Left colon (tissue), 2 donors: ENCODE data around the gene CADPS. TPM values are rescaled to one million over a fixed set of nuclear protein-coding genes. Genes with fewer than 3 reads are reported as not detected.
A peak's percentile ranks its signal among the peaks of the same experiment; 100 is the strongest.

Source experiments
- ATAC-seq: fragments of 200-7000 bp; cut with Tn5 transposase; one replicate; pipeline ENCODE4 v1.9.1; 2020; ENCODE audit warnings: mild to moderate bottlenecking, moderate library complexity
- DNase-seq, 2 donors: peaks; one replicate each; pipeline ENCODE4 v3.0.0-alpha.2; 2020
- intact Hi-C, 2 donors: fragments of 100-400 bp; cut with DNase I in 1 of 2; cut with micrococcal nuclease in 1 of 2; formaldehyde crosslinking; loops; one replicate each; pipeline versions ENCODE4 v1.11.2 to v1.14.0; 2022; cut with DNase I, micrococcal nuclease
- long read RNA-seq: library from polyadenylated mRNA; unstranded; transcript quantifications from one replicate; pipeline ENCODE4 v2.0.0, GENCODE V29; 2021
- total RNA-seq, 2 donors: library from RNA; stranded (reverse); fragmentation: NEBNext Ultra II Directional; extraction: Animal tissue kit (Norgen Biotek cat#: 25700); gene quantifications; one replicate each; pipeline ENCODE4 v1.2.1, GENCODE V29; 2021
- donor health status: DM: no; HTN: no; CAD: no.
- donor health status: DM: yes; HTN: yes; CAD: no.

CADPS gene
- 1 to 10 TPM; 3.7 to 4.4 TPM for total RNA-seq
- long read RNA-seq, partial matches to known transcripts, result 0 of 1 reads
- long read RNA-seq, other reads (novel, unspliced or antisense), result 1 of 1 reads

- intact Hi-C loops, result no loop called here
- DNase-seq (peak in 1 of 2 donors; percentile 21), ATAC-seq (no peak)
Measured at GRCh38 chr3:62874711-62875557, at the start of gene CADPS. TSS of gene CADPS (minus strand) at chr3:62875416. CDS start at chr3:62875029, 387 bp downstream.

GRCh38 chr3:62923066-62923465, 47.9 kb upstream of the CADPS start:
- DNase-seq, result peak; percentile 19 to 47
- intact Hi-C loops, result no loop called here
- peak; percentile 94 for ATAC-seq

DNA sequence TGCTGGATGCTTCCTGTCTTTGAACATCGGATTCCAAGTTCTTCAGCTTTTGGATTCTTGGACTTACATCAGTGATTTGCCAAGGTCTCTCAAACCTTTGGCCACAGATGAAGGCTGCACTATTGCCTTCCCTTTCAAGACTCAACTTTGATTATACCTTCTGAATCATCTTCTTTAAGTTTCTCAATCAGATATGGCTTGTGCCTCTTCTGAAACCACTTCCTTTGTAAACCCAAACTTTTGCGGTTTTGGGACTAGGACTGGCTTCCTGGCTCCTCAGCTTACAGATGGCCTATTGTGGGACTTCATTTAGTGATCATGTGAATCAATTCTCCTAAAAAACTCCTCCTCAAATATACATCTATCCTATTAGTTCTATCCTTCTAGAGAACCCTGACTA, 47.1 kb upstream of the CADPS start:
- intact Hi-C loops, result no loop called here
- ATAC-seq (no peak), DNase-seq (no peak)

- intact Hi-C loops, result no loop called here
- DNase-seq (no peak), ATAC-seq (no peak)
Measured at GRCh38 chr3:62920466-62920784, 45.2 kb upstream of the CADPS start.

DNA sequence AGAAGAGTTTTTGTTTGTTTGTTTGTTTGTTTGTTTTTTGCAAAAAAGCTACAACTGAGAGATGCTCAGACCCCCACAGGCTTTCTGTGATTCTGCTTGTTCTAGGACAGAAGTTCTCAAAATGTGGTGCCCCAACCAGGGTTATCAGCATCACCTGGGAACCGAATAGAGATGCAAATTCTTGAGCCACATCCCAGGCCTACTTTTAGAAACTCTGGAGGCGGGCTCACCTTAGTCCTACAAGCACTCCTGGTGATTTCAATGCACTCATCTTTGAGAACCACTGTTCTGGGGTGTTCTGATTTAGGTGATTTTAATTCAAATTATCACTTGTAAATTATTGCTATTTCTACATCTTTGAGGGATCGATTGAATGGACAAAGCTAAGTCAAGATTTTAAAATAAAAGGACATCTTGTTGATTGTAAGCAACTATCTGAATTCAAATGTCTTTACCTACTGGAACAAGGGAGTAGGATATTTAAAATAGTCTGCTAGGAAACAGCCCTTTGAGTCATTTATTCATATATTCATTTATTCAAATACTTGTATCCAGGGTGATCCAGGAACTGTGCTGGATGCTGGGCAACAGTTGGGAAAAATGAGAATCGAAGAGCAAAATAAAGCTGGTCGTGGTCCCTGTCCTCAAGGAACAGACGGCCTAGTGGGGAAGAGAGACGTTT, 44.7 kb upstream of the CADPS start:
- DNase-seq (no peak), ATAC-seq (no peak)
- intact Hi-C loops, result no loop called here

GRCh38 chr3:62918777-62919176, 43.6 kb upstream of the CADPS start:
- intact Hi-C loops, result no loop called here
- DNase-seq (no peak), ATAC-seq (peak; percentile 58)

DNA sequence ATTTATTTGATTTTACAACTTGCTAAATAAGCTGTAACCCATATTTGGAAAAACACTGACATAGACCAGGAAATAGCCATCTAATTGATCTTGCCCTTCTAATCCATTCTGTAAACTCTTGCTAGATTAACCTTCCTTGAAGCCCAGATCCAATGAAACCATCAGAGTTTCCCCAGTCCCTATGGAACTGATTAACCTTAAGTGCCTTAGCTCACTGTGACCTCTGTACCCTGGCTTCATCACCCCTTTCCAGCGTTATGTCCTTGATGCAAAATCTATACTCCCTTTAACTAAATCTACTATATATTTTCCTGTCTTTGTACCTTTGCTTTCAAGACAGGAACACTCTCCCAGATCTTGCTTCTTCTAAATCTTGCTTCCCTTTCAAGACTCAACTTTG, 42.9 kb upstream of the CADPS start:
- DNase-seq (no peak), ATAC-seq (peak; percentile 71)
- intact Hi-C loops, result no loop called here

DNA sequence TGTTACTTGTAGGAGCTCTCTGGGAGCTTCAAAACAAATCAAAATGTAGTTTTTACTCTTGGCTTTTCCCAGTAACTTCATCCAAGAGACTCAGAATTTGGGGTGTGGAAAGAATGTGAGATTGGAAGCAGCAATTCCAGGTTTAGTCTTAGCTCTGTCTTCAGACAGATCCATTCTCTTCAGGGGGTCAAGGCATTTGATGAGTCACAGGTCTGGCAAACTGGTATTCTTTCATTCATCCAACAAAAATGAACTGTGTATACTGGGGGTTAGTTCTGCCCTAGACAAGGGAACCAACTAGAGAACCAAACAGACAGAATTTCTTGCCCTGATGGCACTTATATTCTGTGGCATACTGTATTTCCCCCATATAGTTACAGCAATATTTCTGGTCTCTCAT, 36.3 kb upstream of the CADPS start:
- DNase-seq, result no peak
- ATAC-seq, result no peak
- intact Hi-C loops, result no loop called here

DNA sequence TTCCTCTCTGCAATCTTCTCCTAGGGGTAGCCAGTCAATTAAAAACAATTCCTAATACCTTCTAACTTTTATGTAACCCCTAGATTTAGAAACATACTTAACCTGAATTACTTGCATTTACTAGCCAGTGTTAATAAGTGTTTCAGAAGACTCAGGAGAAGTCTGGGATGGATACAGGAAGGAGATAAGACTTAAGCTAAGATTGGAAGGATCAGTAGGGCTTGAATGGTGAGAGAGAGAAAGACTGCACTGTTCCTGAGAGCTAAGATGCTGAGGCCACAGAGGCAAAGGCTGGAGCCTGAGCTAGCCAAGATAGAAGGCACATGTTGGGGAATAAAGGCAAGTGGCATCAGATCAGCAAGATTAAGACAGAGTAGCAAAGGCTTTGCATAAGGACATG, 30.1 kb upstream of the CADPS start:
- DNase-seq (no peak), ATAC-seq (no peak)
- intact Hi-C loops, result no loop called here

- no peak for ATAC-seq
- DNase-seq, result no peak
- intact Hi-C loops, result no loop called here
Measured at GRCh38 chr3:62898530-62899496, 23.6 kb upstream of the CADPS start.

- DNase-seq, result no peak
- intact Hi-C loops, result no loop called here
- ATAC-seq, result no peak
Measured at GRCh38 chr3:62895901-62896300, 20.7 kb upstream of the CADPS start.

DNA sequence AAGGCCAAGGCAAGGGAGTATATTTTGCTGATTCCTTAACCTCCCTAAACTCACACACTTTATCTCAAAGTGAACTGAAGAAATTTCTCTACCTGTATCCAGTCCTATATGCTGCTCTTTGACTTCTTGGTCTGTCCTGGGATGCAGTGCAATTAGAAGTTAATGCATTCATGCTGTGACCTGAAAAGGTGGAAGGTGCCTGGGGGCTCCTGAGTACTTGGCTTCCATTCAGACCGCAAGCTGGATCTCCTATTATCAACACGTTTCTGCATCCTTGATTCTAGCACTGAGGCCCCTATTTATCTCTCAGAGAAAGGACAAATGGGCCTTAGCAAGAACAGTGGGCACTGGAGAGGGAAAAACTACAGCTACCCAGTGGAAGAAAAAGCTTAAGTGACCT, 17.7 kb upstream of the CADPS start:
- DNase-seq (no peak), ATAC-seq (no peak)
- intact Hi-C loops, result no loop called here

GRCh38 chr3:62892045-62892444, 16.8 kb upstream of the CADPS start:
- intact Hi-C loops, result no loop called here
- ATAC-seq (no peak), DNase-seq (no peak)

DNA sequence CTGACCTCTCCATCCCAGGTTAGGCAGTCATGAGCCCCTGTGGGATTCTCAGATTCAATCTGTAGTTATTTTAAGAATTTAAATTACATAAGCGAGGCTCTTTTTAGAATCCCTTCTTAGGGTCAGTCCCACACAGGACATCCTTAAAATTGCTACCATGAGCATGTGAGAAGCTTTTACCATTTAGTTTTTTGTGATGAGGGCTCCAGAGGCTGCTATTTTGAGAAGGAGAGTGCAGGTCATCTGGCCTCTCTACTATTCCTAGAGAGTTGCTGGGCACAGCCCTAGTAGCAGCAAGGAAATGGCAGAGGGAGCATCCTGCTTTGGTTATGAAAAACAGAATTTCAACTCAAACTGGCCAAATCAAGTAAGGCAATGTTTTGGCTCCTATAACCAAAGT, 13.6 kb upstream of the CADPS start:
- ATAC-seq (no peak), DNase-seq (no peak)
- intact Hi-C loops, result no loop called here

DNA sequence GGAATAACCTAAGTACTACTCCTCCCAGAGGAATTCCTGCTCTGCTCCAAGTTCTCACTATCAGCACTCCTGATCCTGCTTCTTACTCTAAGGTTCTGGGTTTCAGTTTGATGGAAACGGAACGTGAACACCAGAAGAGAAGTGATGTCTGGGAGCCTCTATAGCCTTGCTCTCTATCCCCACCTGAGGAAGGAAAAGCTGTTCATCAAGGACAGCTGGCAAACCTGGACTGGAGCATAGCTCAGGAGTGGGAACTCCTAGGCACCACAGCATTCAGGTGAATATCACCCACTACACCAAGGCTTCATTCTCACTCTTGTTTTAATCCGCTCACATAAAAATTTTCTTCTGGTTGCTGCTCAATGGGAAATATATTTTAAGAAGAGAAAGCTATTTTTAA, 13.0 kb upstream of the CADPS start:
- DNase-seq (no peak), ATAC-seq (no peak)
- intact Hi-C loops, result no loop called here

- no peak for DNase-seq
- no peak for ATAC-seq
- intact Hi-C loops, result no loop called here
Measured at GRCh38 chr3:62885136-62885535, 9.9 kb upstream of the CADPS start.

GRCh38 chr3:62884096-62884870, 9.1 kb upstream of the CADPS start:
- no peak for ATAC-seq
- DNase-seq, result no peak
- intact Hi-C loops, result no loop called here

GRCh38 chr3:62882676-62883200, 7.5 kb upstream of the CADPS start:
- ATAC-seq (no peak), DNase-seq (no peak)
- intact Hi-C loops, result no loop called here
